HG02571 (cell line): ENCODE measurements around the gene SLC12A8.
A peak's percentile ranks its signal among the peaks of the same experiment; 100 is the strongest.

ENCODE experiments used
- ATAC-seq: cut with Tn5 transposase; IDR thresholded peaks from one replicate; pipeline ENCODE4 v1.9.1; 2021; ENCODE audit warnings: mild to moderate bottlenecking, moderate library complexity; ENCODE audit not compliant: unreplicated experiment

The SLC12A8 gene

DNA sequence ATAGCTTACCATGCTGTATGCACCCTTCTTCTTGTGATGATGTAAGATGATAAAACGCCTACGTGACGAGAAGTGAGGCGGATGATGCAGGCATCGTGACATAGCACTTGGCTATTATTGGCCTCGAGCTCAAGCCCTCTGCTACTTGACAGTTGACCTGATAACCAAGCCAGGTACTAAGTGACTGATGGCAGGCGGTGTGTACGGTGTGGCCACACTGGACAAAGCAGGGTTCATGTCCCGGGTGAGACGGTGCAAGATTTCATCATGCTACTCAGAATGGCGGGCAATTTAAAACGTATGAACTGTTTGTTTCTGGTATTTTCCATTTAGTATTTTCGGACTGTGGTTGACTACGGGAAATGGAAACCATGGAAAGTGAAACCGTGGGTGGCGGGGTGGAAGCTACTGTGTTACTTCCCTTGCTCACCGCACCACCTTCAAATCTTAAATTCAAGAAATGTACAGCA, 57.7 kb downstream of the SLC12A8 start:
- no peak for ATAC-seq

DNA sequence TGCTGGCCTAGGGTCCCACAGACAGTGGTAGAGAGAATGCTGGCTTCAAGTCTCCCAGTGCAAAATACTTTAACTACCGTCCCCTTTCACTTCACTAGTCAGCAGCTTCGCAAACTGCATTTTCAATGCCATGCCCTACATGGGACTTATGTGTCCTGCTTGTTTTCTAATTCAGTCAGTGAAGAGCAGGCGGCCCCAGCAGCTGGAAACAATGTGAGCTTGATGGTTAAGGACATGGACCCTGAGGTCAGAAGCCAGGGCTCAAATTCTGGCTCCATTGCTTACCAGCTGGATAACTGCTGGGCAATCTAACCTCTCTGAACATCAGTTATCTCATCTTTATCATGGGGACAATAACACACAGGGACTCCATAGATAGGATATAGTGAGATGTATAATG, 58.4 kb downstream of the SLC12A8 start:
- ATAC-seq: no peak

DNA sequence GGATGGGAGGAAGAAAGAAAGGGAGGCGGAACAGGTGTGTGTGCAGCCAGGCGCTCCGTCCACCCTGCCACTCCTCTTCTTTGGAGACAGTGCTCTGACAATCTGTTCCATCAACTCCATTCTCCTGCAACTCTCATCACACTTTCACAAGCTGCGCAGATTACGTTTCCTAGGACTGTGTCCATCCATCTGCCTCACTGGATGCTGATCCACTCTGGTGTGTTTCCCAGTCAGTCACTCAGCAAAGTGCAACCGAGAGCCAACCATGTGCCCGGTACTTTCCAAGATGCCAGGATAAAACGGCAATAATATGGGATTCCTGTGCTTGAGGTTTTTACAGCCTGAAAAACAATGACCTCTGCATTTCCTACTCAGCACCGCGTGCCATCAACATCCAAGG, 59.6 kb downstream of the SLC12A8 start:
- no peak for ATAC-seq

DNA sequence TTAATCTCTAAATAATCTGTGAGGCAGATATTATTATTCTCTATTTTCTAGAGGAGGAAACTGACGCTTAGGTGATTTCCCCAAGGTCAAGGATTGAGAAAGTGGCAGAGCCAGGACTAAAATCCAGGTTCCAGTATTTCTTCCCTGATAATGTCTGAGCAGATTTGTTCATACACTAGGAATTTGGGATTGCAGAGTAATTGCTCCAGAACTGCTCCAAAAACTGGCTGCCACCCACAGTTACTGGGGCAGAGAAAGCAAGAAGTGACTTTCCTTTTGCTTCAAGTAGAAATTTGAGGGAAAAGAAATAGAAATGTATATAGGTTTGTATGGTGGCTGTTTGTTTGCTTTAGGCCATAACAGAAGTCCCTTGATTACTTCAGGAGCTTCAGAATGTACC, 60.6 kb downstream of the SLC12A8 start:
- no peak for ATAC-seq

DNA sequence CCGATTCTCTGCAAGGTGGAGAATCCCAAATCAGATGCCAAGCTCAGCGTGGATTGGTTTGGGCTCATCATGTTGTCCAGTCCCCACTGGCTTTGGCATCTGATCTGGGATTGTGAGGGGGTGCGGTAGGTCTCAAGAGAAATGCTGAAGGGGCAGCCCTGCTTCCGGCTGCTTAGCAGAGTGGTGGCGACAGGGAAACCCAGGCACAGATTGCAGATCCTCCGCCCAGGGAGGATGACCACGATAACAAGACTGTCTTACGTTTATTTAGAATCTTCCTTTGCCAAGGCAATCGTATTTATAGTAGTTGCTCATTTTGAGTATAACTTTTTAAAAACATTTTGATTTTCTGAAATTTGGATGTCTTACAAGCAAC, 61.1 kb downstream of the SLC12A8 start:
- no peak for ATAC-seq

DNA sequence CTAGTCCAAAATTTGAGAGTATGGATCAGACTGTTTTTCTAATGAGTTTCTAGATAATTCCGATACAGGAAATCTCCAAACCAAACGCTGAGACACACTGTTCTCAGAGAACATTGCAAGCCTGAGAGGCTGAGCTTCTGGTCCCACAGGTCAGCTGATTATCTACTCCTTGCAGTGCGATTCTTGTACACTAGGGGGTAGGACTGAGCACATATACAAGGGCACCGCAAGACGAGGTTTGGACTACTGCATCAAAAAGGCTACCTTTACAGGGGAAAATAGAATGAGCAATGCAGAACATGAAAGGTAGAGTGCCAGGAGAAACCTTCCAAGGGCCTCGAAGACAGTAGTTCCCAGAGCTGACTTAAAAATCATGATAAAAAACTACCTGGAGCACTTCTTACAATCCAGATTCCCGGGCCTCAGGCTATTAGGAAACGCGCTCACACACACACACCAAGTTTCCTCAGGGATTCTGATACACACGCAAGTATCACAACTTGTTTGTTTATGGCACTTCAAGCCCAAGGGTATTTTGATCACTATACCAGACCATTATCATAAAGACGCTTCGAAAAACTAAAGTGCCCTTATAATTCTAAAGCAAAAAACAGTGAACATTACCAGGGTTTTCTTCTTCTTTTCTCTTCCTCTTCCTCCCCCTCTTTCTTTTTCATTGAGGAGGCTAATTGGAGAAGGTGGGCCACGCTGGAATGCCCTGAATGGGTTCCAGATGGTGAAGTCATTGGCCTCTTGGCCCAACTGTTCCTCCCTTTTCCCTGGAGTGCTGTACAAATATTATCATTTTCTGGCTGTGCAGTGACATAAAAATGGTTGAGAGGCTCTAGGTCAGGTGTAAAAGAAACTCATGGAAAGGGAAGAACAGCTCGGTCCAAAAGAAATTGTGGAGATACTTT, 61.8 kb downstream of the SLC12A8 start:
- ATAC-seq: no peak

DNA sequence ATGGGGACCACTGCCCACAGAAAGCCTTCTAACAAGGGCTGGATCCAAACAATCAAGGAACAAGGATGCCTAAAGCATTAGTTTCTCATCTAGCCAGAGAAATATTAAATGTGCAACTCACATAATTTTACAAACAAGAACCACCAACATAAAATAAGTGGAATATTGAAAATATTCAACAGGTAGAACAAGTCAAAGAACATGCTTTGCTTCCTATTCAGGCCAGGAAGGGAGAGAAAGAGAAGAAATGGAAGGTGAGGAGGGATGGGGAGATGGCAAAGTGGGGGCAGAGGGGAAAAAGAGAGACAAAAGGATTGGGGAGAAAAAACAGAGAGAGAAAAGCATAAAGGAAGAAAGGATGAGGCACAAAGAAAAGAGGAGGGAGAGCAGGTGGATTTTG, 63.1 kb downstream of the SLC12A8 start:
- ATAC-seq: no peak

DNA sequence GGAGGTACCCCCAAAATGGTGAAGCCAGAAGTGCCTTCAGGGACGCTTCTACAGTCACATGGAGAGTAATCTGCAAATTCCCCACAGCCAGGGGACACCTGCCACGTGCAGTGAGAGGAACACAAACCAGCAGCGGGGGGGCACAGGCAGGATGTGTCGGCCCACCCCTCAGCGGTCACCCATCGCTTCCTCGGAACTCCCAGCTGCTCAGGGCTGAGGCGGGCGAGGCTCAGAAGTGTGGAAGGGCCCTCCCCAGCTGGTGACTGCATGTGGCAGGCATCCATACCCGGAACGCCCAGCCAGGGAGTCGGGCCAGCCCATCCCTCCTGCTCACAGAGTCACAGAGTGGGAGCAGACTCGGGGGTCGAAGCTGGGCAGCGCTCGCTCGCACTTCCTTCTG, 63.7 kb downstream of the SLC12A8 start:
- no peak for ATAC-seq

DNA sequence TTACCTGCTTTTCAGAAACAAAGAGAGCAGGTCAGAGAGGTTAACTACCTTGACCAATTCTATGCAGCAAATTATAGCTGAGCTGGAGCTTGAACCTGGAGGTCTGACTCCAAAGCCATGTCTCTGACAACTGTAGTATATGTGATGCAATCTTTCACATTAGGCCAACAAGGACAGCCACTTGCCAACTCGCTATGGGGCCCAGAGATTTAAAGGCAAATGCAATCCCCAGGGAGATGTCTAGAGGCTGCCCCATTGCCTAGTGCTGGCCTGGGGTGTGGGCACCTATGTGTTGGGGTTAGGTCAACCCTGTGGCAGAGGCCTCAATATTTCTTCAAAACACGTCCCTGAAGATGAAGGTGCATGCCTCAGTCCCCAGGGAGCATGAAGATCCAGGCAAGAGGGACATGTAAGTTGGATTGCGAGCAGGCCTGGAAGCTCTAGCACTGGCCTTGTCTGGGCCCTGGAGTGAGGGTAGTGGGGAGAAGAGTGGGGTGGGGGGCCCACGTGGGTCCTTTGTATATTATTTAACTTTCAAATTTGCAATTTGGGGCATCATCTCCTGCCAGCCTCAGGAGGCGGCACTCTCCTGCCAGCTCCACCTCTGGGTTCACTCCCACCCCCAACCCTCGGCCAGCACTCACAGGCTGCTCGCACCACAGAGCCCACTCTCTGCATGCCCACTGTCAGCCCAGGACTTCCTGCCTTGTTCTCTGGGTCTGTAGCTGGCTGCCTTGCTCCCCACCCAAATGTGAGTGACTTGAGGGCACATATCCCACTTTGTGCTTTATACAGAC, 64.3 kb downstream of the SLC12A8 start:
- ATAC-seq: no peak

DNA sequence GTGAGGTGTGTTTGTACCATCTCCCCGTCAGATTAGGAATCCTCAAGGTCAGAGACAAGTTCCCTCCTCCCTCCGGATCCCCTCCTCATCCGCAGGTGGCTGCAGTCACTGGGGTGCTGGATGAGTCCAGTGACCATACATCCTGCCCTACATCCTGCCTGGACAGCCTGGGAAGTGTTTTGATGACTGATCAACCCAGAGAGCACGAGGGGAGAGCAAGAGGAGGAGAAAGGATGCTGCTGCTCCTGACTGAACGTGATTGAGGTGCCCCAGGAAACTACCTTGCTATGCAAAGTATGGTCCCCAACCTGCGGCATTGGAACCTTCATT, 65.1 kb downstream of the SLC12A8 start:
- no peak for ATAC-seq

DNA sequence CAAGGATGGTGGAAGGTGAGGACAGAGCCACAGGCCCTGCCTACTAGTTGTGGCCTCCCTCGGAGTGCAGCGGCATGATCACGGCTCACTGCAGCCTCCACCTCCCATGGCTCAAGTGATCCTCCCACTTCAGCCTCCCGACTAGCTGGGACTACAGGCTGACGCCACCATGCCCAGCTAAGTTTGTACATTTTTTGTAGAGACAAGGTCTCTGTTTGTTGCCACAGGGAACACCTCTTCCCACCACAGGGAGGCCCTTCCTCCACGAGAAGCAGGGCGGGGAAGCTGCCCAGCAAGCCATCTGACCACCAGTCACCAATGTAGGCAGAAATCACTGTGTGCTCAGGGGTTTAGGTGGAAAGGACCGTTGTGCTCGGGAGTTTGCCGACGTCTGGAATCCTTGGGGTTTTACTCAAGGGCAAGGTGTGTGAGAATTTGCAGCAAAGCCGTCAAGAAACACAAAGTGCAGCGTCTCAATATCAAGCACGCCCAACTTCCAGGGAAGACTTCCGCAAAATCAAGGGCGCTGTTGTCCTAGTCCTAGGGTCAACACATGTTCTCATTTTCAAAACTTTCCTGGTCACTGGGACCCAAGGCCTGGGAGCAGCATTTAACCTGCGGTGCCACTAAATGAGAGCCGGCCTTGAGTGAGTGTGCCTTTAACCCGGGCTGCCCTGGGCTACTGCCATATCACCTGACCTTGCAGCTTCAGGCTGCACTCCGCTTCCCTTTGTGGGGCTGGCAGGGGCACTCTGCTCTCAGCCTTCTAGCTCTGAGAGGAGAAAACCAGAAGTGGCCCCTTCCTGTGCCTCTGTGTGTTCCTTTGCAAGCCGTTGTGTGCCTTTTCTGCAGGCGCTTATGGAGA, 65.7 kb downstream of the SLC12A8 start:
- no peak for ATAC-seq

DNA sequence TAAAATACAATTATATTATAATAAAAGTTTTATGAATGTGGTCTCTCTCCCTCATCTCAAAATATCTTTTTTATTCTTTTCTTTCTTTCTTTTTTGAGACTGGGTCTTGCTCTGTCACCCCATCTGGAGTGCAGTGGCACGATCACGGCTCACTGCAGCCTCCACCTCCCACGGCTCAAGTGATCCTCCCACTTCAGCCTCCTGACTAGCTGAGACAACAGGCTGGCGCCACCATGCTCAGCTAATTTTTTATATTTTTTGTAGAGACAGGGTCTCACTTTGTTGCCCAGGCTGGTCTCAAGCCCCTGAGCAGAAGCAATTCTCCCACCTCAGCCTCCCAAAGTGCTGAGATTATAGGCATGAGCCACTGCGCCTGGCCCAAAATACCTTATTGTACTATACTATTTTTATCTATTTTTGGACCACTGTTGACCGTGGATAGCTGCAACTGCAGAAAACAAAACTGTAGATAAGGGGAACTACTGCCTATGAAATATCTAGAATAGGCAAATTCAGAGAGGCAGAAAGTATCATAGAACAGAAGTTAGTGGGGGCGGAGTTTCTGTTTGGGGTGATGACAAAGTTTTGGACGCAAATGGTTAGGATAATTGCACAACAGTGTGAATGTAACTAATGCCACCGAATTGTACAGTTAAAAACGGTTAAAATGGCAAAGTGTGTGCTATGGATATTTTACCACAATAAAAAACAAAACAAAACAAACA, 66.6 kb downstream of the SLC12A8 start:
- no peak for ATAC-seq

DNA sequence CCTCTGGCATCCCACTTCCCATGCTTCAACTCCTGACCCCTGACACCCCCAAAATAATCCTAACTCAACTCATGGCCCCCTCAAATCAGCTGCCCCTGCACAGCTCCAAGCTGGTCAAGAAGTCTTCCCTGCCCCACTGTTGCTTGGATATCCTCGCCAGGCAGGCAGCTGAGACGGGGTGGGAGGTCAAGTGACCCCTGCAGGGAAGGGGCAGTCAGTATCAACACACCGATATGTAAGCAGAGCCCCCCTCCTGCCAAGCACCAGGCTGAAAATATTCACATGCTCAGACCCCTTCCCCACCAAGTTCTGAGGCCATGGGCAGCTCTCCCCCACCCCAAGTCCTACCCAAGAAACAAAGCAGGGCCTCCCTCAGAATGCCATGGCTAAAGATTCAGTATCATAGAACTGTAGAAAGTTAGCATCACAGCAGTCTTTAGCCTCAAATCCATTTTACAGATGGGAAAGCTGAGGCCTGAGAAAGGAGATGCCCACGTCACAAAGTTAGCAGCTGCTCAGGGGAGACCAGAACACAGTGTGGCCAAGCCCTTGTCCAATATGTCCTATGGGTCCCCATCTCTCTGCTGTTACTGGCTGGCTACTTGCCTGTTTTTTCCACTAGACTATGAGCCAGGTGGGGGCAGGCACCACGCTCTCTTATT, 67.8 kb downstream of the SLC12A8 start:
- no peak for ATAC-seq

DNA sequence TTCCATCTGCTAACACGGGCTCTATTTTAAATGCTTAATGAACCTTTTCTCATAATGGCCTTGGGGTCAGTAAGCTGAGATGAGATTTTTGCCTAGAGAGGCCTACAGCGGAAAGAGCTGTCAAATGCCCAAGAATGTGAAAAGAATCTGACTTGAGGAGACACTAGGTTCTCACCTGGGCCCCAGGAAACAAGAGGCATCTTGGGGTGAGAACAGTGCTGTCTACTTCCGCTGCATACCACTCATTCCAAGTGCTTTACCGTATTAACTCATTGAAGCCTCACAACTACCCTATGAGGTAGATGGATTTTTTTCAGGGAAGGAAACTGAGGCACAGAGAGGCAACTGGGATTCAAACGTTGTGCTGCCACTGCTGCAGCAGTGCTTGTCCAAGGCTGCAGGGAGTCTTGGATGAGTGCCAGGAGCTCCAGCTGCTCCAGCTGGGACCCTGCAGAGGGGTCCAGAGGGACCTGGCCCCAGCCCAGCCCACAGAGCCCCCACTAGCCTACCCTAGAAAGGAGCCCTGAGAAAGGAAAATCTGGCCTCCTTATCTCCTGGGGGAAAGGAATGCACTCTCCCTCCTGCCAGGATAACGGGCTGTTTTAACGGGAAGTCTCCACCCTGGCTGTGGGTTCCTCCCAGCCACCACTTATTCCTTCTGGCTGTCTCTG, 68.4 kb downstream of the SLC12A8 start:
- ATAC-seq: no peak

DNA sequence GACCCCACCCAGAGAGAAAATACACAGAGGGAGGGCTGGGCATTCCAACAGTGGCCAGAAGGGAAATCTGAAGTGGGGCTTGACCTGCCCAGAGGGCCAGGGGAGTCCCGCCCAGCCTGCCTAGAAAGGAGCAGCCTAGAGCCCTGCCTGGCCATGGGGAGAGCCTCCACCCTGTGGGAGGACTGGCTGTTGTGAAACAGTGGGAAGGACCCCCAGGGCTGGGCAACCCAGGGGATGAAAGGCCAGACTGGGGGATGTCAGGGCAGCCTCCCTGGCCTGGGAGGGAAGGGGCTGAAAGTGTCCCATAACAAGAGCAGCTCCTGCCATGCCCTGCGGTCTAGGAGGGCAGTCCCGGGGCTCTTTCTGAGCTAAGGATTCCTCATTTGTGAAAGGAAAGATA, 69.0 kb downstream of the SLC12A8 start:
- no peak for ATAC-seq

DNA sequence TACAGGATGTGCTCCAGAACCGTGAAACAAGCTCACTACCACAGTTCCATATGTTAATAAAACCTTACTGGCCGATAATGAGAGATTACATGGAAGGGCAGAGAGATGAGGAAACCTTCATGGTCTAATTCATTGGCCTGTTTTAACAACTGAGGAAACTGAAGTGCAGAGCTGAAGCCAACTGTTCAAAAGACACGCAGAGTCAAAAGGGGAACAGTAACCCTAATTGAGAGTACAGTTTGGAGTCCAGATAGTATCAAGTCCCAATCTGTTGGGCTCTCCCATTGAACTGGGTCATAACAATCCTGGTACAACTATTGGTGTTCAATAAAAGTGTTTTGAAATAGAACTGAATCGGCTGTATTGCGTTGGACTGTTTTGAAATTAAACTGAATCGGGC, 69.6 kb downstream of the SLC12A8 start:
- ATAC-seq: no peak

DNA sequence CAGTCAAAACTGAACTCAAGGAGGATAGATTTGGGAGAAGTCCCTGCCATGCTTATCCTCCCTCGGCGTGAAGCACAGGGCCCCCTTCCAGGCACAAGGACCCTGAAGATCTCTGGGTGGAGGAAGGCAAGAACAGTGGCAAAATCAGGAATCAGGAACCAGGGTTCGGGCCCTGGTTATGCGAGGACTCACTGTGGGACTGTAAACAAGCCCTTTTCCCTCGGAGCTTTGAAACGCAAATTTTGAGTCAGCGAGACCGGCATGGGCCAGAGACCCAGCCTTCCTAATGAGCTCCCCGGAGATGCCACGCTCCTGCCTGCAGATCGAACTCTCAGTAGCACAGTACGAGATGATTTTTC, 70.1 kb downstream of the SLC12A8 start:
- no peak for ATAC-seq

DNA sequence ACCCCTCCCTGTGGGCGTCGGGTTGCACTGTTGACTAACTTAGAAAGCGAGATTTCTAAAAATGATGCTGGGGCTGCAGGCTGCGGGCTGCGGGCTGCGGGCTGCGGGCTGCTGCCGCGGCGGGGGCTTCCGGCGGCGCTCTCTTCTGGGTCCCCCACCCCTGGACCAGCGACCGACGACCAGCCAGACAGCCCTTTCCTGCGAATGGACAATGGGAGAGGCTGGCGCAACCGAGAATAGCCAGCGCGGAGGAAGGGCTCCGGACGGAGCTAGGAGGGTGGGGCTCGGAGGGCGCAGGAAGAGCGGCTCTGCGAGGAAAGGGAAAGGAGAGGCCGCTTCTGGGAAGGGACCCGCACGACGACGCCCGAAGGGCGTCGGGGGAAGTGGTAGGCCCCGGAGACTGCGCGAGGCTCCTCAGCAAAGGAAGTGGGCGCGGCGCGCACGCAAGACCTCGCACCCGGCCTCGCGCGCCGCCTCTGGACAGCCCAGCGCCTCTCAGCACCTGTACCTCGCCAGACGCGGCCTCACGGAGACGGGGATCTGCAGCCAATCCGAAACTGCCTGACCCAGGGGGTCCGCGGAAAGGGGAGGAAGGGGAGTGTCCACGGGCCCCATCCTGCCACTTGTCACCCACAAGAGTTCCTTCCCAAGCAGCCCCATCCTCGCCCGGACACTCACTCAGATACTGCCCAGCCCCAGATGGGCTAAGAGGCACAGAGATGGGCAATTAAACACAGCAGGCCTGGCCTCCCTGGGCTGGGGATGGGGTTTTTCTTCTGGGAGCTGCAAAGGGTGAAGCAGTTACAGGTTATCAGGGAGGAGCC, 70.7 kb downstream of the SLC12A8 start:
- ATAC-seq: peak; percentile 51
